ENCODE data around the gene ANKRD34C. TPM values are rescaled to one million over a fixed set of nuclear protein-coding genes. Genes with fewer than 3 reads are reported as not detected.
A peak's percentile ranks its signal among the peaks of the same experiment; 100 is the strongest.

The ANKRD34C gene
- total RNA-seq, 1 donor from 2014 or later: not detected

GRCh38 chr15:79310985-79311900 lies 28.7 kb downstream of the ANKRD34C start, which contains the start of gene TMED3:
Gene TMED3, plus strand, starts transcription at chr15:79311112. Its CDS starts 138 bp downstream, at chr15:79311250.
- H3K36me3 ChIP-seq (ENCODE audit: control insufficient read depth, insufficient read depth, low read length): no peaks in the 10 kb centered on the region
- peak within 1 kb of the TSS; percentile 74 for H3K4me3 ChIP-seq (ENCODE audit: low read depth, low read length)
- DNase-seq (ENCODE audit: low read depth): peak; percentile 45
- peak; percentile 19 for TF ChIP-seq CTCF (IDR thresholded peaks at IDR 0.05; ENCODE audit: insufficient read depth, low read length, poor library complexity, severe bottlenecking)
- peaks cover 9% of the 10 kb centered on the region for H3K27me3 ChIP-seq (ENCODE audit: control insufficient read depth, insufficient read depth, low read length)

GRCh38 chr15:79311901-79312553 lies 29.5 kb downstream of the ANKRD34C start:
- peaks cover 9% of the 10 kb centered on the region for H3K27me3 ChIP-seq (ENCODE audit: control insufficient read depth, insufficient read depth, low read length)
- DNase-seq (ENCODE audit: low read depth): no peak
- H3K4me3 ChIP-seq (ENCODE audit: low read depth, low read length): peak overlapping the region; percentile 74
- no peaks in the 10 kb centered on the region for H3K36me3 ChIP-seq (ENCODE audit: control insufficient read depth, insufficient read depth, low read length)
- no peak for TF ChIP-seq CTCF (IDR thresholded peaks at IDR 0.05; ENCODE audit: insufficient read depth, low read length, poor library complexity, severe bottlenecking)

- Histone ChIP-seq H3K36me3 (ENCODE audit: control insufficient read depth, insufficient read depth, low read length) (peaks cover 3% of the 10 kb centered on the region), H3K4me3 (ENCODE audit: low read depth, low read length) (no peak overlapping the region), H3K27me3 (ENCODE audit: control insufficient read depth, insufficient read depth, low read length) (peaks cover 7% of the 10 kb centered on the region)
- TF ChIP-seq CTCF (IDR thresholded peaks at IDR 0.05; ENCODE audit: insufficient read depth, low read length, poor library complexity, severe bottlenecking): no peak
- no peak for DNase-seq (ENCODE audit: low read depth)
Measured at GRCh38 chr15:79314186-79314585, 31.7 kb downstream of the ANKRD34C start.

- no peak overlapping the region for H3K4me3 ChIP-seq (ENCODE audit: low read depth, low read length)
Measured at GRCh38 chr15:79314811-79315210, 32.3 kb downstream of the ANKRD34C start.

GRCh38 chr15:79315623-79316328 lies 33.3 kb downstream of the ANKRD34C start:
- no peaks in the 10 kb centered on the region for H3K27me3 ChIP-seq (ENCODE audit: control insufficient read depth, insufficient read depth, low read length)
- no peak overlapping the region for H3K4me3 ChIP-seq (ENCODE audit: low read depth, low read length)
- TF ChIP-seq CTCF (IDR thresholded peaks at IDR 0.05; ENCODE audit: insufficient read depth, low read length, poor library complexity, severe bottlenecking): no peak
- H3K36me3 ChIP-seq (ENCODE audit: control insufficient read depth, insufficient read depth, low read length): peaks cover 3% of the 10 kb centered on the region
- no peak for DNase-seq (ENCODE audit: low read depth)

More at GRCh38 chr15:79314811-79315210, 32.3 kb downstream of the ANKRD34C start:
- Histone ChIP-seq H3K36me3 (ENCODE audit: control insufficient read depth, insufficient read depth, low read length) (peaks cover 3% of the 10 kb centered on the region), H3K27me3 (ENCODE audit: control insufficient read depth, insufficient read depth, low read length) (peaks cover 4% of the 10 kb centered on the region)
- no peak for DNase-seq (ENCODE audit: low read depth)
- TF ChIP-seq CTCF (IDR thresholded peaks at IDR 0.05; ENCODE audit: insufficient read depth, low read length, poor library complexity, severe bottlenecking): no peak

Data from kidney epithelial cell (primary cell).